Epithelial cell of proximal tubule (primary cell): Measurements from ENCODE around the gene ATP1B4. TPM values are rescaled to one million over a fixed set of nuclear protein-coding genes. Genes with fewer than 3 reads are reported as not detected.

Source experiments
- DNase-seq: peaks from one replicate; pipeline ENCODE4 v3.0.0-alpha.2; 2011; ENCODE audit warnings: low read depth
- H3K4me3 ChIP-seq: 2 replicates; pipeline ENCODE4 v1.5.1; 2011; ENCODE audit warnings: low read depth, mild to moderate bottlenecking, low read length
- total RNA-seq: library from RNA; depleted of rRNA; stranded (reverse); fragments of >200 nt; gene quantifications from 2 replicates; pipeline ENCODE4 v1.2.3, GENCODE V29; 2015
- TF ChIP-seq, protein P1 (sequence below): conservative IDR thresholded peaks from 2 replicates; pipeline ENCODE4 v1.5.1; 2012; ENCODE audit warnings: low read depth, mild to moderate bottlenecking, low read length

Gene ATP1B4
- total RNA-seq, 1 donor from 2014 or later = not detected

DNA sequence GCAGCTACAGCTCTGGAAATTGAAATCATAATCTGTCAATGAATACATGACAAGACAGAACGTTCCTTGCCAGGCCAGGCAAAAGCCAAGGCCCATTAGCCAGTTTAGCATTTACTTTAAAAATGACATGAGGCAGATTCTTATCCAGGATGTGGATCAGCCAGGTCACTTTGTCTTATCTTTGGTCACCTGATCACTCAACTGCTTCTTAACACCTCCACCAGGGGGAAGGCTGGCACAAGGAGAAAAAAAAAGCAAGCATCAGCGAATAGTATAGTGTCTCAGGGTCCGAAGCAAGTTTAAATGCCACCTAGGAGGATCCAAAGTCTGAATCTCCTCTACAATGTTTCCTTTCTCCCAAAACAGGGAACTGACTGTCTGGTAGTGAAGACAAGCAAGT is 18.8 kb downstream of the ATP1B4 start:
- DNase-seq = no peak
- no peak overlapping the region for H3K4me3 ChIP-seq
- TF ChIP-seq, protein P1, sequence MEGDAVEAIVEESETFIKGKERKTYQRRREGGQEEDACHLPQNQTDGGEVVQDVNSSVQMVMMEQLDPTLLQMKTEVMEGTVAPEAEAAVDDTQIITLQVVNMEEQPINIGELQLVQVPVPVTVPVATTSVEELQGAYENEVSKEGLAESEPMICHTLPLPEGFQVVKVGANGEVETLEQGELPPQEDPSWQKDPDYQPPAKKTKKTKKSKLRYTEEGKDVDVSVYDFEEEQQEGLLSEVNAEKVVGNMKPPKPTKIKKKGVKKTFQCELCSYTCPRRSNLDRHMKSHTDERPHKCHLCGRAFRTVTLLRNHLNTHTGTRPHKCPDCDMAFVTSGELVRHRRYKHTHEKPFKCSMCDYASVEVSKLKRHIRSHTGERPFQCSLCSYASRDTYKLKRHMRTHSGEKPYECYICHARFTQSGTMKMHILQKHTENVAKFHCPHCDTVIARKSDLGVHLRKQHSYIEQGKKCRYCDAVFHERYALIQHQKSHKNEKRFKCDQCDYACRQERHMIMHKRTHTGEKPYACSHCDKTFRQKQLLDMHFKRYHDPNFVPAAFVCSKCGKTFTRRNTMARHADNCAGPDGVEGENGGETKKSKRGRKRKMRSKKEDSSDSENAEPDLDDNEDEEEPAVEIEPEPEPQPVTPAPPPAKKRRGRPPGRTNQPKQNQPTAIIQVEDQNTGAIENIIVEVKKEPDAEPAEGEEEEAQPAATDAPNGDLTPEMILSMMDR = peak; percentile 61

DNA sequence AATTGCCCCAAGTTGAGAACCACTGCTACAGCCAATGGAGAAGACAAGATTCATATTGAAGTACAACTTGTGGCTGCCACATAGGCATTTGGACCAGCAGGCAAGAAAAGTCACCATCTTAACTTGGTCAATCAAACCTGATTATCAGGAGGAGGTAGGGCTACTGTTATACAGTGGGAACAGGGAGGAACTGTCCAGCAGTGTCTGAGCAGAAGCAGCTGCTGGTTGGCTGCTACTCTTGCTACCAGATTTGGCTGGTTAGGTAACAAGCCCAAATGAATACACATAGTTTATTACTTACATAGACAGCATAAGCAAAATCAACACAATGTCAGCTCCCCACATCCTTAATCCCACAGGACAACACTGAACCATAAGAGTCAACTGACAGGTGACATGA is 39.4 kb downstream of the ATP1B4 start:
- H3K4me3 ChIP-seq = no peak overlapping the region
- TF ChIP-seq, protein P1 = no peak
- no peak for DNase-seq

DNA sequence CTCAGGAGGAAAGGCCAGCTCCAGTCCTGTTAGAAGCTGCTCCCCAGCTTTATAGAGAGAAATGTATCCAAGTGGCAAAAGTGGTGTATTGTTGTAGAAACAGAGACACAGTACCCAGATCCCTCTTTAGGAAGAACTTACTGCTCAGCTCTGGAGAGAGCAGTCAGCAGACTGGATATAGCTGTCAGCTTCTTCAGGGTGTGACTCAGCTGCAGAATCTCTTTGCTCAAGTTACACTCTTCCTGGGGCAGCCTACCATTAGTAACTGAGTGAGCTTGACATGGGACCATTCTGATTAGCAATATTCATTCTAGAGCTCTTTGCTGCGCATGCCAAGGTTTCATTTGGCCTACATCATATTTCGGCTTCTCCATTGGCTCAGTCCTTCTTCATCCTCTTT is 40.5 kb downstream of the ATP1B4 start:
- DNase-seq = no peak

DNA sequence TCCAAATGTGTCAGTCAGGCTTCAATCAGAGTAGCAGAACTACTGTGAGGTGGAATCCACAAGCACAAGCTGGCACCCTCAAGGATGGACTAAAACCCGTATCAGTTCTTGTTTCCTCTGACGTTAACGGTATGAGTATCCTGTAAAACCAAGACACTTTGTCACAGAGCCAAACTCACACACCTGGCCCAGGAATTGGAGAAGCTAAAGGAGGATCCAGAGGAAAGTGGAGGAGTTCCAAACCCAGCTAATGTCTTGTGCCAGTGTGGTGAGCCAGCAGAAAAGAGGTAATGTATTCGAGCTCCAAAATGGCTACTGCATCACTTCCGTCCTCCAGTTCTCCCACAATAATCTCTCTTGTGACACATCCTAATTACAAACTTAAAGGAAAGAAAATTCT is 44.7 kb downstream of the ATP1B4 start:
- TF ChIP-seq, protein P1 = no peak
- no peak for DNase-seq
- no peak overlapping the region for H3K4me3 ChIP-seq

More for the DNA sequence above, 40.5 kb downstream of the ATP1B4 start:
- TF ChIP-seq, protein P1 = no peak
- H3K4me3 ChIP-seq = no peak overlapping the region

DNA sequence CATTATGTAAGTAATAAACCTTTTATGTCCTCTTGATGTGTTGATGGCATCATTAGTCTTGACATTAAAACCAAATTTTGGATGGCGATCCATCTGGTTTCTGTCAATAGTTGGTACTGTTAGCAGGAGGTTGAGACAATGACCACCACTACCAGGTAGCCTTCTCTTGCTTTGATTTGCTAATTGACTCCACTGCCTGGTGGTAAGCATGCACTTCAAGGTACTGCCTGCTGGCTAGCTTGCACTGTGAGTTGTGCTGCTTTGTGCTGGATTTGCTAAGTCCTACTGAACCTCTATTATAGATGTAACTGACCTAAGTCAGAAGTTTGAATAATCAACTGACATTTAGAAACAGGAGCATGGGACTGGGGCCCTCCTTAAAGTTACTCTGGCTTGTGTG is 46.3 kb downstream of the ATP1B4 start:
- no peak overlapping the region for H3K4me3 ChIP-seq
- no peak for DNase-seq
- TF ChIP-seq, protein P1 = no peak

DNA sequence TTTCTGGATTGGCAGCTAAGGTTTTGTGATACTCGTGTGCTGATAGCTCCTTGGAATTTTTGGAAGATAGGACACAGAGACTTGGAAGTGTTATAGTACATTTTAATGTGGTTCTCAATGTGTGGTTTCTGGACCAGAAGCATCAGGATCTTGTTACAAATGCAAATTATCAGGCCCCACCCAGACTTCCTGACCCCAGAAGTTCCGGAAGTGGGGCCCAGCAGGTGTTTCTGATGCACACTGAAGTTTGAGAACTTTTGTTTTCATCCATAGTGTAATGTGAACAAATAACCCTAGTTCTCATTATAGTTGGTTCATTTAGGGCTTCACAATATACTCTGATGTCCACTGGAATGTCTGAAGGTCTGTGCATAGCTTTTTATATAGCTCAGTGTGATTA is 57.6 kb downstream of the ATP1B4 start:
- no peak overlapping the region for H3K4me3 ChIP-seq
- no peak for DNase-seq
- TF ChIP-seq, protein P1 = no peak

DNA sequence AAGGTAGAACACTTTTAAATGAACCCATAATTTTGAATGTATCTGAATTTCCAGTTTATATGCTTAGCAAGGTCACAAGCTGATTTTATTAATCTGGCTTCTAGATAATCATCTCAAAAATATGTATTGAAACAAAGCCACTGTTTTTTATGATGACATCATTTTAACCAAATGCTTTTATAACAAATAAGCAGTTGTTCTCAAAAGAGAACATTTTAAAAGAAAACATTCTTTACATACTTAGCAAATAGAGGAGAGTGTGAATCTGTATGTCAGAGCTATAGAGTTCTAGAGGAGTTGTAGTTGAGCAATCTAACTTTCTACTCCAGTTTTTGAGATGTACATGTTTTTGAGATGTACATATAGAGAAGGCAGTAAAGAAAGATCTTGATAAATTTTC is 64.7 kb downstream of the ATP1B4 start:
- no peak overlapping the region for H3K4me3 ChIP-seq
- no peak for DNase-seq

More for the DNA sequence above, 64.7 kb downstream of the ATP1B4 start:
- TF ChIP-seq, protein P1 = no peak
